Erythroblast (primary cell): ENCODE measurements around the gene URI1.
"Not testable (repeated sequence)": the region's sequence is repeated elsewhere in the genome, so short reads cannot be mapped to it uniquely, and the experiment has no call there.

Experiments
- DNase-seq, 2 experiments: peaks; one replicate each; lab custom pipeline; 2025; lab: John Stamatoyannopoulos, UW
- GATA1 ChIP-seq: IDR thresholded peaks from 2 replicates; pipeline ENCODE4 v1.6.1; 2011; ENCODE audit warnings: low read depth, mild to moderate bottlenecking, control low read depth, low read length, moderate library complexity
- POLR2A ChIP-seq: IDR thresholded peaks from 2 replicates; pipeline ENCODE4 v1.6.1; 2011; ENCODE audit warnings: mild to moderate bottlenecking, low read length

URI1 gene, protein sequence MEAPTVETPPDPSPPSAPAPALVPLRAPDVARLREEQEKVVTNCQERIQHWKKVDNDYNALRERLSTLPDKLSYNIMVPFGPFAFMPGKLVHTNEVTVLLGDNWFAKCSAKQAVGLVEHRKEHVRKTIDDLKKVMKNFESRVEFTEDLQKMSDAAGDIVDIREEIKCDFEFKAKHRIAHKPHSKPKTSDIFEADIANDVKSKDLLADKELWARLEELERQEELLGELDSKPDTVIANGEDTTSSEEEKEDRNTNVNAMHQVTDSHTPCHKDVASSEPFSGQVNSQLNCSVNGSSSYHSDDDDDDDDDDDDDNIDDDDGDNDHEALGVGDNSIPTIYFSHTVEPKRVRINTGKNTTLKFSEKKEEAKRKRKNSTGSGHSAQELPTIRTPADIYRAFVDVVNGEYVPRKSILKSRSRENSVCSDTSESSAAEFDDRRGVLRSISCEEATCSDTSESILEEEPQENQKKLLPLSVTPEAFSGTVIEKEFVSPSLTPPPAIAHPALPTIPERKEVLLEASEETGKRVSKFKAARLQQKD

DNA sequence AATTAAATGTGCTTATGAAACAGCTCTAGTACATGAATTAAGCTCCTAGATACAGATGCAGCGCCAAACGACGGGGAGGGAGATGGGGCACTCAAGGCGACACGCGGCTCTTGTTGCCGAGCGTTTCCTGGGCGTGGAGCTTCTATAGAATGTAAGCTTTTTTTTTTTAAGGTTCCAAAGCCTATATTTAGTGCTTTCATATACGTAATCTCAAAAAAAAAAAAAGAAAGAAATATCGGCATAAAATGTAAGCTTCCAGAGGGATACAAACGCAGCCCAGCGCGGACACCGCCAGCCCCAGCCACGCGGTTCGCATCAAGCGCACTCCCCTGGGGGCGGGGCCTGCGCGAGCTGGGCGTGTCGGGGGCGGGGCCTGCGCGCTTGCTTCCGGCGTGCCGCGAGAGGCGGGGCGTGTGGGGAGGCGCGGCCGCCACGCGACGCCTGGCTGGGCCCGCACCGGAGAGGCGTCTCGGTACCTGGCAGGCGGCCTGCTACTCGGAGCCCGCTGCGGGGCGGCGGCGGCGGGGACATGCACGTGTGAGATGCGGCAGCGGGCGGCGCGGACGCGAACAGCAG is at the start of gene URI1:
URI1 (plus strand) TSS at position 412 of the 576 bp plus-strand sequence. CDS start 309 bp downstream, outside the sequence.
- peak; percentile 91 to 95 for DNase-seq
- TF ChIP-seq POLR2A (peak; percentile 42), GATA1 (no peak)

DNA sequence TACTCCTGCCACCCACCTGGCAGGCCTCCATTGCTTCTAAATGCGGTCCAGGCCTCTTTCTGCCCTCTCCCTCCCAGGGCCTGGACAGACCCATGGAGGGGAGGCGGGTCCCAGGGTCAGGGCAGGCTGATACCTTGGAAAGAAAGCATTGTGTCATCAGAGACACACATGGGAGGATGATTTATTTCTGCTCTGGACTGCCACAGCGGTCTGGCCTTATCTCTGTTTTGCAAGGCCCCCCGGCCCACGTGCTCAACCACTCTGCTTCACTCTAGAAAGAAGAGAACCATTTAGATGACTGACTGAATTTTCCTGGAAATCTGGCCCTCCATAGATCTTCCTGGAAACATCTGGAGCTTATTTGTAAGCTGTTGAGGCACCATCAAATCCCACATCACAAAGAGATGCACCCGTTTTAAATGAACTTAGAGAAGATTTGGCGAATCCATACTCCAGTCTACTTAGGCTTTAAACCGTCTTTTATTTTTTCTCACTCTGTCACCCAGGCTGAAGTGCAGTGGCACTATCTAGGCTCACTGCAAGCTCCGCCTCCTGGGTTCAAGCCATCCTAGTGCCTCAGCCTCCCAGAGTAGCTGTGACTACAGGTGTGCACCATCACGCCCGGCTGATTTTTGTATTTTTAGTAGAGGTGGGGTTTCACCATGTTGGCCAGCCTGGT is 48.3 kb upstream of the URI1 start:
- peak; percentile 30 to 58 for DNase-seq
- TF ChIP-seq GATA1 (no peak), POLR2A (no peak)

DNA sequence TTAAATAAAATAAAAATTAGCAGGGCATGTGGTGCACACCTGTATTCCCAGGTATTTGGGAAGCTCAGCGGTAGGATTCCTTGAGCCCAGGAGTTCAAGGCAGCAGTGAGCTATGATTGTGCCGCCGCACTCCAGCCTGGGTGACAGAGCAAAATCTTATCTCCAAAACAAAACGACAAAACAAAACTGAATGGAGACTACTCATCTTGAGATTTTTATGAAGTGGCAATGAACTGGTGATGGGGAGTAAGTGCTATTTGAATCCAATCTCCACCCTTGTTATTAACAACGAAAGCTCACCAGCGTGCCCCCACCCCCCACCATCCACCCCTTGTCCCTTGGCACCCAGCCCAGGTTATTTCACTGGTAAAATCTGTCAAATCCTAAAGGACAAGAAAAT is 45.2 kb upstream of the URI1 start:
- DNase-seq, result peak in 1 of 2 experiments; percentile 9

DNA sequence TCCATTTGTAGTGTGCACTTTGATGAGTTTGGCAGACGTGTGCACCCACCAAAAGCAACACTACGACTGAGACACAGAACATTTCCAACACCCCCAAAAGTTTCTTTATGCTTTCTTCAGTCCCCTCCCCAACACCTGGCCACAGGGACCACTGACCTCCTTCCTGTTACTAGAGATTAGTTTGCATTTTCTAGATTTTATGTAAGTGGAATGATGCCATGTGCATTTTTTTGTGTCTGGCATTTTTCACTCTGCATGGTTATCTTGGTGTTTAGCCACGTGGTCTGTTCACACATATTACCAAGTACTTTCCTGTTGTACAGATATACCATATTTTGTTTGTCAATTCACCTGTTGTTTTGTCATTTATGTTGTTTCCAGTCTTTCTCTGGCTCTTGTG is 44.6 kb upstream of the URI1 start:
- TF ChIP-seq POLR2A (no peak), GATA1 (no peak)
- DNase-seq, result no peak

More for the DNA sequence above, 45.2 kb upstream of the URI1 start:
- TF ChIP-seq POLR2A (no peak), GATA1 (no peak)

DNA sequence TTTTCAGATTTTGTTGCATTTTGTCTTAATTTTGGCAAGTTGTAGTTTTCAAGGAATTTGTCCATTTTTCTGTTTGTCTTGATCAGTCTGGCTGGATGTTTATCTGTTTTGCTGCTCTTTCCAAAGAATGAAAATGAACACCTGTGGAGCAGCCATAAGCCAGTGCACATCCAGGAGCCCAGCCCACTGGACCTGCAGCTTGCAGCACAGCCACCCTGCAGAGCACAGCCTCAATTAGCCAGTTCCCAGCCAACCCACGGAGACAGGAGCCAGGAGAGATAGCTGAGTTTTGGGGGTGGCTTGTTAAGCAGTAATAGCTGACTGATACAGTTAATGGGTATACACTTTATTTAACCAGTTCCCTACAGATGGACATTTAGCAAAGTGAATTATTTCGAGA is 38.0 kb upstream of the URI1 start:
- DNase-seq, result no peak
- no peak for TF ChIP-seq GATA1
- no peak for TF ChIP-seq POLR2A

DNA sequence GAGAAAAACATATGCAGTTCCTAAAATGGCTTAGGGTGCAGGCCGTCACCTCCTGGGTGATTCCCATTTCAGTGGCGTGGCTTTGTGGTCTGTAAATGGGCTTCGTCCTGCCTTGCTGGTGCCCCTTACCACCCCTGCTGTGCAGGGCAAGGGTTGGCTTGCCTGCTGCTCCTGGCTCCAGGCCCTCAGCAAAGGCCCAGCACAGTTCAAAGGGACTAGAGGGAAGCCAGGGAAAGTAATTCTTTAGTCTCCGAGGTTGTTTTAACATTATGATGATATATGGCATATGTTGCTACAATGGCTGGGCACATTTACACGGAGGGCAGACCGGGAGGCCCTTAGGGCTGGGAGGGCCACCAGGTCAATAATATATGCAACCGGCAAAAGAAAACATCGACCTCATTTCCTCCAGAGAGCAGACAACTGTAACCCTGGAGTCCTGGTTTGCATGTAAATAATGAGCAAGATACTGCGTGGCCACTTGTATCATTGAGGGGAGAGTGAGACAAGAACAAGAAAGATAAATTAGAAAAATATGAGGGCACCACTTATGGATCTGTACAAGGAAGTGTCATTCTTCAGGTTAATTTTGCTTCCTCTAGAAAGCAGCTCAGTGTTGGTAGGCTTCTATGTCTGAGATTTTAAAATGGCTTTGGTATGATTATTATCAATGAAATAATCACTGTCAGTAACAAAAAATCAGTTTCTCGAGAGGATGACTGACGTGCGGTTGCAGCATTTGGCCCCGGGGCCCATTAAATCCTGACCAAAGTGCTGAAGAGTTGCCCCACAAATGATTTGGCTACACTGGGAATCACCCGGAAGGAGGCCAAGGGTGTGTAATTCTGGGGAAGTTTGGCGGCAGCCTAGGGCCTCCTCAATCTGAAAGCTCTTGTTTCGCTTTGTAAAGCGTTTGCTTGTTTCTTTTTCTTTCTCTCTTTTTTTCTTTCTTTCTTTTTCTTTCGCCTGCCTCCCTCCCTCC is 32.8 kb upstream of the URI1 start:
- no peak for DNase-seq
- no peak for TF ChIP-seq POLR2A
- no peak for TF ChIP-seq GATA1

DNA sequence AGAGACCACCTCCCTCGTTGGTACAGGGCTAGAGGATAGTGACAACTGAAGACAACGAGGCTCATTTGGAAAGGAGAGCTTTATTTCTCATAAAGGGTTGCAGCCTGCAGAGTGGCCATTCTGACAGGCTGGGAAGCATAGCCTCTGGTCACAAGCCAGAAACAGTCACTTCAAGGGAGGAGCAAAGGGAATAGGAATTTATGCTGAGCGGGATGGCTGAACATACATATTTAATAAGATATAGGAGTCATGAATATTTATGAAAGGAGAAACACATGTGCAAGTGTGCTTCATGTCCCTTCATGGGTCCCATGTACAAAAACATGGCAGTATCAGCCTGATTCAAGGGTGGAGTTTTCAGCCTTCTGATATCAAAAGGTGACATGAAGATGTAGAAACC is 27.1 kb upstream of the URI1 start:
- no peak for TF ChIP-seq POLR2A
- TF ChIP-seq GATA1, result no peak
- no peak for DNase-seq

DNA sequence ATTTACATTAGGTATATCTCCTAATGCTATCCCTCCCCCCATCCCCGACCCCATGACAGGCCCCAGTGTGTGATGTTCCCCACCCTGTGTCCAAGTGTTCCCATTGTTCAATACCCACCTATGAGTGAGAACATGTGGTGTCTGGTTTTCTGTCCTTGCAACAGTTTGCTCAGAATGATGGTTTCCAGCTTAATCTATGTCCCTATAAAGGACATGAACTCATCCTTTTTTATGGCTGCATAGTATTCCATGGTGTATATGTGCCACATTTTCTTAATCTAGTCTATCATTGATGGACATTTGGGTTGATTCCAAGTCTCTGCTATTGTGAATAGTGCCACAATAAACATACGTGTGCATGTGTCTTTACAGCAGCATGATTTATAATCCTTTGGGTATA is 26.2 kb upstream of the URI1 start:
- DNase-seq, result not testable (repeated sequence)

DNA sequence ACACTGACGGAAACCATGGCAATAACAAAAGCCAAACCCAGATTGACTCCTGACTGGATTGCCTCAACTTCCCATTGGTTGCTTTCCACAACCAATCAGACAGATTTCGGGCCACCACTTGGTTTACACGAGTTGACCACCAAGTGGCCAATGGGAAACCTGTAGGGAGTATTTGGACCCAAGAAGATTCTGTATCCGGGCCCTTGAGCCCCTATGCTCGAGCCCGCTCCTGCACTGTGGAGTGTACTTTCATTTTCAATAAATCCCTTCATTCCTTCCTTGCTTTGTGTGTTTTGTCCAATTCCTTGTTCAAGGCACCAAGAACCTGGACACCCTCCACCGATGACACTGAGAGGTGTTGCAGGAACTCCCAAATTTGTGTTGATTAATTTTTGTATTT is 24.1 kb upstream of the URI1 start:
- DNase-seq, result no peak
- TF ChIP-seq GATA1 (no peak), POLR2A (no peak)

DNA sequence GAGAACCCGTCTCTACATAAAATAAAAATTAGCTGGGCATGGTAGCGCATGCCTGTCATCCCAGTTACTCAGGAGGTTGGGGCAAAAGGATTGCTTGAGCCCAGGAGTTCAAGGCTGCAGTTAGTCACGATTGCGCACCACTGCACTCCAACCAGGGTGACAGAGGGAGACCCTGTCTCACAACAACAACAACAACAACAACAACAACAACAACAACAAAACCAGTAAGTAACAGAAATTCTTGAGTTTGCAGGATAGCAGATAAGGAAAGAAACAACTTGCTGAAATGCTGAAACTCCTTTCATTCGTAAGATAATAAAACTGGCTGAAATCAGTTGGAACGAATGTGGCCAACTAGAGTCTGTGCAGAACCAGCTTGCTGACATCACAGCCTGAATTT is 23.1 kb upstream of the URI1 start:
- no peak for DNase-seq
- TF ChIP-seq POLR2A, result no peak

DNA sequence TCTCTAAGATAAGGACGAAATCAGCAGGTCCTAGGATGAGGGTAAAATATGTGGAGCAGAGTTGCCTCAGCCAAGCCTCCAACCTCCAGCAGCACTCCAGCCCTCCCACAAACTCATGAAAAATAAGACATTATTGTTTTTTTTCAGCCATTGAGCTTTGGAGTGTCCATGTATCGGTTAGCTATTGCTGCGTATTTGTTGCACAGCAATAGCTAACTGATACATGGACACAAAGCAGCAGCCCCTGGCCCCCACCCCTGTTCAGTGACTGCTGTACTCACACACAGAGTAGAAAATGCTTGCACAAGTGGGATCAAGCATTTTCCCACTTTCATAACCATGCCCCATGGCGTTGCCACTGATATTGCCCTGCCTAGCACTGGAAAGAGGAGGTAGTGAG is 19.1 kb upstream of the URI1 start:
- TF ChIP-seq GATA1, result no peak
- no peak for TF ChIP-seq POLR2A
- no peak for DNase-seq

DNA sequence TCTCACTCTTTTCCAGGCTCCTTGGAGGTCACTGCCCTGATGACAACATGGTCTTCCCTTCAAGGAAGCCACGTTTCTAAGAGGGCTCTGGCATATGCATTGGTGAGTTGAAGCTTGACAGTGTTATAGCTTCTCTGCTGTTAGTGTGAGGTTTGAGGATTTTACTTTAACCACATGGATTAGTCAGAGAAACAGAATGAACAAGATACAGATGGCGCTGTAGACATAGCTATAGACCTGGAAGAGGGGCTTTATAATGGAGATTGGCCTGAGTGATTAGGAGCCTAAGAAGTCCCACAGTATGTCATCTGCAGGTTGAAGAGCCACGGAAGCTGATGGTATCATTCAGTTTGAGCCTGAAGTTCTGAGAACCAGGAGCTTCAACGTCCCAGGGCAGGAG is 18.4 kb upstream of the URI1 start:
- no peak for TF ChIP-seq POLR2A
- TF ChIP-seq GATA1, result no peak
- DNase-seq, result no peak

DNA sequence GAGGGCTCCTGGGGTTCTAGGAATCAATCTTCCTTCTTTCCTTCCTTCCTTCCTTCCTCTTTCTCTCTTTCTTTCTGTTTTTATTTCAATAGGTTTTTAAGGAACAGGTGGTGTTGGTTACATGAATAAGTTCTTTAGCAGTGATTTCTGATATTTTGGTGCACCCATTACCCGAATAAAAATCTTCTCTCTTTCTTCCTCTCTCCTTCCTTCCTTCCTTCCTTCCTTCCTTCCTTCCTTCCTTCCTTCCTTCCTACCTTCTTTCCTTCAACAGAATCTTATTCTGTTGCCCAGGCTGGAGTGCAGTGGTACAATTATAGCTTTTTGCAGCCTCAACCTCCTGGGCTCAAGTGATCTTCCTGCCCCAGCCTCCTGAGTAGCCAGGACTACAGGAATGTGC is 16.0 kb upstream of the URI1 start:
- TF ChIP-seq POLR2A (no peak), GATA1 (no peak)
- DNase-seq, result no peak

DNA sequence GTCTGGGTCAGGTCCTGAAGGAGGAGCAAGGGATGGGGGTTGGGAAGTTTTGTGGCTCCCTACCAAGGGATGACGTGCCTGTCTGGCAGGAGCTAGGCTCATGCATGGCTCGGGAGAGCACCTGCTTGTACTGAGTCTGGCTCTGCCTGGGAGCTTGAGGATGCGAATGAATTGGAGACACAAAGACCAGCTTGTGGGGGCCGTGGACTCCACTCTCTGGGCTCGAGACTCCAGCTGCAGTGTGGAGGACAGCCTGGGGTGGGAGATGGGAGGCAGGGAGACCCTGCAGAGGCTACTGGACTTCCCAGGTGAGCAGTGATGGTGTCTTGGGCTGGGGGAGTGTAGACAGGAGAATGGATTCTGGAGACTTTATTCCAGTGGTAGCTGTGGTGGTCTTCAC is 15.2 kb upstream of the URI1 start:
- no peak for DNase-seq
- TF ChIP-seq GATA1 (no peak), POLR2A (no peak)
